GM19372 (cell line): ENCODE data around the gene GPRASP2.
"Not testable (repeated sequence)": the region's sequence is repeated elsewhere in the genome, so short reads cannot be mapped to it uniquely, and the experiment has no call there.

ENCODE experiments used
- ATAC-seq: cut with Tn5 transposase; IDR thresholded peaks from one replicate; pipeline ENCODE4 v1.9.1; 2021; ENCODE audit warnings: mild to moderate bottlenecking, low read depth, moderate library complexity; ENCODE audit not compliant: unreplicated experiment

GPRASP2 gene

GRCh38 chrX:102712216-102712966 is at the start of gene GPRASP2:
GPRASP2 (plus strand) TSS chrX:102712448; CDS start chrX:102714870, 2,422 bp downstream.
- ATAC-seq = no peak

GRCh38 chrX:102663820-102664219 is 48.4 kb upstream of the GPRASP2 start:
- ATAC-seq = not testable (repeated sequence)

GRCh38 chrX:102667034-102667433 is 45.2 kb upstream of the GPRASP2 start:
- ATAC-seq = not testable (repeated sequence)

- no peak for ATAC-seq
Observed at GRCh38 chrX:102669526-102669925, 42.7 kb upstream of the GPRASP2 start.

- ATAC-seq = no peak
Observed at GRCh38 chrX:102672856-102673255, 39.4 kb upstream of the GPRASP2 start.

GRCh38 chrX:102677479-102677878 is 34.8 kb upstream of the GPRASP2 start:
- ATAC-seq = not testable (repeated sequence)

- no peak for ATAC-seq
Observed at GRCh38 chrX:102684772-102685520, 27.3 kb upstream of the GPRASP2 start.

GRCh38 chrX:102694749-102695148 is 17.5 kb upstream of the GPRASP2 start:
- no peak for ATAC-seq

GRCh38 chrX:102696306-102696705 is 15.9 kb upstream of the GPRASP2 start:
- no peak for ATAC-seq

GRCh38 chrX:102697494-102697893 is 14.8 kb upstream of the GPRASP2 start:
- ATAC-seq = no peak

- ATAC-seq = no peak
Observed at GRCh38 chrX:102708900-102709299, 3.3 kb upstream of the GPRASP2 start.

GRCh38 chrX:102711872-102712215 is 404 bp upstream of the GPRASP2 start:
- ATAC-seq = no peak

GRCh38 chrX:102712981-102713625 is 855 bp downstream of the GPRASP2 start:
- no peak for ATAC-seq

GRCh38 chrX:102714994-102715393 is 2.7 kb downstream of the GPRASP2 start:
- no peak for ATAC-seq

GRCh38 chrX:102715967-102716366 is 3.7 kb downstream of the GPRASP2 start:
- ATAC-seq = no peak

- peak; percentile 100 for ATAC-seq
Observed at GRCh38 chrX:102720237-102721168, 8.3 kb downstream of the GPRASP2 start, which contains the start of gene GPRASP3. GPRASP3 (plus strand) TSS chrX:102720743; CDS start chrX:102748996, 28,253 bp downstream.

GRCh38 chrX:102721169-102721506 is 8.9 kb downstream of the GPRASP2 start:
- not testable (repeated sequence) for ATAC-seq

- ATAC-seq = no peak
Observed at GRCh38 chrX:102723456-102723855, 11.2 kb downstream of the GPRASP2 start.

- ATAC-seq = no peak
Observed at GRCh38 chrX:102727761-102728160, 15.5 kb downstream of the GPRASP2 start.

GRCh38 chrX:102728646-102729045 is 16.4 kb downstream of the GPRASP2 start:
- no peak for ATAC-seq
